ENCODE data around the gene LRRC8D.

The LRRC8D gene

GRCh38 chr1:89837510-89837909, 16.7 kb downstream of the LRRC8D start:
- no peak for FAIRE-seq
- no peak for TF ChIP-seq POLR2A (IDR thresholded peaks at IDR 0.05; ENCODE audit: low read depth, low read length)
- no peak for TF ChIP-seq POLR2AphosphoS5 (IDR thresholded peaks at IDR 0.05; ENCODE audit: low read depth, low read length)
- no peak for TF ChIP-seq TAF1 (IDR thresholded peaks at IDR 0.05; ENCODE audit: borderline replicate concordance, low read depth, low read length)
- DNase-seq (ENCODE audit: insufficient read length), result no peak

GRCh38 chr1:89839516-89839915, 18.7 kb downstream of the LRRC8D start:
- FAIRE-seq (no peak), DNase-seq (ENCODE audit: insufficient read length) (no peak)
- TF ChIP-seq POLR2A (IDR thresholded peaks at IDR 0.05; ENCODE audit: low read depth, low read length), result no peak

- TF ChIP-seq POLR2AphosphoS5 (IDR thresholded peaks at IDR 0.05; ENCODE audit: low read depth, low read length), result no peak
- TF ChIP-seq POLR2A (IDR thresholded peaks at IDR 0.05; ENCODE audit: low read depth, low read length), result no peak
- no peak for TF ChIP-seq TAF1 (IDR thresholded peaks at IDR 0.05; ENCODE audit: borderline replicate concordance, low read depth, low read length)
- FAIRE-seq (no peak), DNase-seq (ENCODE audit: insufficient read length) (no peak)
Observed at GRCh38 chr1:89841507-89841906, 20.7 kb downstream of the LRRC8D start.

GRCh38 chr1:89842567-89843272, 21.9 kb downstream of the LRRC8D start:
- DNase-seq (ENCODE audit: insufficient read length) (no peak), FAIRE-seq (no peak)
- TF ChIP-seq POLR2AphosphoS5 (IDR thresholded peaks at IDR 0.05; ENCODE audit: low read depth, low read length) (no peak), POLR2A (IDR thresholded peaks at IDR 0.05; ENCODE audit: low read depth, low read length) (no peak), TAF1 (IDR thresholded peaks at IDR 0.05; ENCODE audit: borderline replicate concordance, low read depth, low read length) (no peak)

GRCh38 chr1:89843273-89844130, 22.7 kb downstream of the LRRC8D start:
- peak; percentile 72 for DNase-seq (ENCODE audit: insufficient read length)
- FAIRE-seq, result peak; percentile 91
- TF ChIP-seq POLR2AphosphoS5 (IDR thresholded peaks at IDR 0.05; ENCODE audit: low read depth, low read length), result peak; percentile 58; the same call in 1 of the 2 replicates
- 0 out of 2 replicates have a peak, but pooled peaks have one; percentile 36 for TF ChIP-seq TAF1 (IDR thresholded peaks at IDR 0.05; ENCODE audit: borderline replicate concordance, low read depth, low read length)
- peak; percentile 81 for TF ChIP-seq POLR2A (IDR thresholded peaks at IDR 0.05; ENCODE audit: low read depth, low read length)

- FAIRE-seq, result peak; percentile 57
- DNase-seq (ENCODE audit: insufficient read length), result no peak
- TF ChIP-seq POLR2AphosphoS5 (IDR thresholded peaks at IDR 0.05; ENCODE audit: low read depth, low read length), result no peak
- no peak for TF ChIP-seq TAF1 (IDR thresholded peaks at IDR 0.05; ENCODE audit: borderline replicate concordance, low read depth, low read length)
- TF ChIP-seq POLR2A (IDR thresholded peaks at IDR 0.05; ENCODE audit: low read depth, low read length), result no peak
Observed at GRCh38 chr1:89844241-89844807, 23.5 kb downstream of the LRRC8D start.

GRCh38 chr1:89844860-89845259, 24.0 kb downstream of the LRRC8D start:
- TF ChIP-seq POLR2A (IDR thresholded peaks at IDR 0.05; ENCODE audit: low read depth, low read length) (no peak), POLR2AphosphoS5 (IDR thresholded peaks at IDR 0.05; ENCODE audit: low read depth, low read length) (no peak), TAF1 (IDR thresholded peaks at IDR 0.05; ENCODE audit: borderline replicate concordance, low read depth, low read length) (no peak)
- DNase-seq (ENCODE audit: insufficient read length) (no peak), FAIRE-seq (no peak)

- FAIRE-seq (no peak), DNase-seq (ENCODE audit: insufficient read length) (no peak)
- TF ChIP-seq TAF1 (IDR thresholded peaks at IDR 0.05; ENCODE audit: borderline replicate concordance, low read depth, low read length) (no peak), POLR2A (IDR thresholded peaks at IDR 0.05; ENCODE audit: low read depth, low read length) (no peak), POLR2AphosphoS5 (IDR thresholded peaks at IDR 0.05; ENCODE audit: low read depth, low read length) (no peak)
Observed at GRCh38 chr1:89847191-89847729, 26.4 kb downstream of the LRRC8D start.

- no peak for DNase-seq (ENCODE audit: insufficient read length)
- FAIRE-seq, result no peak
- TF ChIP-seq POLR2A (IDR thresholded peaks at IDR 0.05; ENCODE audit: low read depth, low read length), result no peak
- TF ChIP-seq TAF1 (IDR thresholded peaks at IDR 0.05; ENCODE audit: borderline replicate concordance, low read depth, low read length), result no peak
- TF ChIP-seq POLR2AphosphoS5 (IDR thresholded peaks at IDR 0.05; ENCODE audit: low read depth, low read length), result no peak
Observed at GRCh38 chr1:89850844-89851415, 30.1 kb downstream of the LRRC8D start.

- FAIRE-seq (peak; percentile 44), DNase-seq (ENCODE audit: insufficient read length) (no peak)
- TF ChIP-seq POLR2AphosphoS5 (IDR thresholded peaks at IDR 0.05; ENCODE audit: low read depth, low read length) (no peak), POLR2A (IDR thresholded peaks at IDR 0.05; ENCODE audit: low read depth, low read length) (no peak), TAF1 (IDR thresholded peaks at IDR 0.05; ENCODE audit: borderline replicate concordance, low read depth, low read length) (no peak)
Observed at GRCh38 chr1:89854140-89854539, 33.3 kb downstream of the LRRC8D start.

Measured in GM12892 (cell line).